MM.1S (cell line): ENCODE results near the gene ADAMTSL1.

ENCODE experiments used
- DNase-seq: peaks from one replicate; pipeline ENCODE4 v3.0.0-alpha.2; 2015
- H2AFZ ChIP-seq: fragments of 300-600 bp; sonication (generic); 2 replicates; pipeline ENCODE4 v1.6.0; 2016; ENCODE audit warnings: antibody characterized with exemption, low read length
- H3F3A ChIP-seq: fragments of 300-600 bp; sonication (generic); 2 replicates; pipeline ENCODE4 v1.6.1; 2016; ENCODE audit warnings: mild to moderate bottlenecking, antibody characterized with exemption, low read length, moderate library complexity, mixed read lengths; ENCODE audit not compliant: insufficient read depth
- H3K27ac ChIP-seq: fragments of 300-600 bp; sonication (generic); 2 replicates; pipeline ENCODE4 v1.5.1; 2016; ENCODE audit warnings: mild to moderate bottlenecking, low read length
- H3K27me3 ChIP-seq: fragments of 300-600 bp; sonication (generic); replicated peaks from 2 replicates; pipeline ENCODE4 v1.6.0; 2016; ENCODE audit warnings: low read length; ENCODE audit not compliant: insufficient read depth
- H3K36me3 ChIP-seq: fragments of 300-600 bp; sonication (generic); replicated peaks from 2 replicates; pipeline ENCODE4 v1.6.1; 2016; ENCODE audit warnings: mild to moderate bottlenecking, low read length, mixed read lengths; ENCODE audit not compliant: insufficient read depth
- H3K4me1 ChIP-seq: fragments of 300-600 bp; sonication (generic); 2 replicates; pipeline ENCODE4 v1.6.1; 2016; ENCODE audit warnings: low read length, mixed read lengths
- H3K4me2 ChIP-seq: fragments of 300-600 bp; sonication (generic); 2 replicates; pipeline ENCODE4 v1.6.0; 2016; ENCODE audit warnings: low read depth, low read length
- H3K4me3 ChIP-seq: fragments of 300-600 bp; sonication (generic); 2 replicates; pipeline ENCODE4 v1.5.1; 2016; ENCODE audit warnings: low read length, mixed read lengths
- H3K79me2 ChIP-seq: fragments of 300-600 bp; sonication (generic); 2 replicates; pipeline ENCODE4 v1.6.1; 2016; ENCODE audit warnings: mixed run types, low read length, mixed read lengths
- H3K9ac ChIP-seq: fragments of 300-600 bp; sonication (generic); 2 replicates; pipeline ENCODE4 v1.6.1; 2016; ENCODE audit warnings: low read length, mixed read lengths
- H3K9me2 ChIP-seq: fragments of 300-600 bp; sonication (generic); replicated peaks from 2 replicates; pipeline ENCODE4 v1.6.1; 2016; ENCODE audit warnings: mild to moderate bottlenecking, low read length, mixed read lengths; ENCODE audit not compliant: insufficient read depth
- H3K9me3 ChIP-seq: fragments of 300-600 bp; sonication (generic); replicated peaks from 2 replicates; pipeline ENCODE4 v1.6.1; 2016; ENCODE audit warnings: mild to moderate bottlenecking, low read length, mixed read lengths; ENCODE audit not compliant: insufficient read depth
- H4K20me1 ChIP-seq: fragments of 300-600 bp; sonication (generic); 2 replicates; pipeline ENCODE4 v1.6.1; 2016; ENCODE audit warnings: mild to moderate bottlenecking, low read length, moderate library complexity, mixed read lengths; ENCODE audit not compliant: insufficient read depth
- EZH2 ChIP-seq: fragments of 300-600 bp; sonication (generic); optimal IDR thresholded peaks from 2 replicates; pipeline ENCODE3; 2017; ENCODE audit warnings: low read depth, mild to moderate bottlenecking, antibody characterized with exemption, low read length, mixed read lengths
- EZH2phosphoT487 ChIP-seq: fragments of 300-600 bp; sonication (generic); IDR thresholded peaks from 2 replicates; pipeline ENCODE4 v1.6.1; 2018; ENCODE audit warnings: antibody characterized with exemption, low read length
- TF ChIP-seq, protein P1 (sequence below): fragments of 300-600 bp; sonication (generic); IDR thresholded peaks from 2 replicates; pipeline ENCODE4 v1.5.1; 2016; ENCODE audit warnings: antibody characterized with exemption, low read length, mixed read lengths

Gene ADAMTSL1

DNA sequence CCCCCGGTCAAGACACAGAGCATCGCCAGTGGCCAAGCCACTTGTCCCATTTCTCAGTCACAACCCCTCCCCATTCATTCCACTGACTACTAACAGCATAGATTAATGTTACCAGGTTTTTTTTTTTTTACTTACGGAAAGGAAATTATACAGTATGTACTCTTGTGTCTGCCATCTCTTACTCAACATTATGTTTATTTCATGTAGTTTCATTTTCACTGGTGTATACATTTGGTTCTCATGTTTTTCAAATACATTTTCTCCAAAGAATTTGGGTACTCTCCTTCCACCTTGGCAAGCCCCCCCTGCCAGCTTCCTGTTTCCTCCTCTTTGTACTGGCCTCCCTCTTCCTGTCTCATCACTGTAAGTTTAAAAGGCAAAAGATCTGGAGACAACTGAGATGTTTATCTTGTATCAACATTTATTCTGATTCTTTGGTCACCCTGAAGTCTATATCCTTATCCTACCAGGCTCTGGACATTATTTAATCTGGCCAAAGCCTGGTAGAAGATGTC lies 351.8 kb downstream of the ADAMTSL1 start:
- Histone ChIP-seq H3K79me2 (no peaks in the 10 kb centered on the region), H3K27me3 (no peaks in the 10 kb centered on the region), H3K27ac (no peak overlapping the region), H3K9ac (no peak overlapping the region), H3K4me2 (no peak overlapping the region), H4K20me1 (no peaks in the 10 kb centered on the region), H3F3A (no peaks in the 10 kb centered on the region), H3K9me2 (no peaks in the 10 kb centered on the region), H2AFZ (no peak overlapping the region), H3K36me3 (no peaks in the 10 kb centered on the region), H3K4me3 (no peak overlapping the region), H3K4me1 (no peaks in the 10 kb centered on the region), H3K9me3 (no peaks in the 10 kb centered on the region)
- DNase-seq: no peak
- no peak for TF ChIP-seq EZH2
- TF ChIP-seq, protein P1, sequence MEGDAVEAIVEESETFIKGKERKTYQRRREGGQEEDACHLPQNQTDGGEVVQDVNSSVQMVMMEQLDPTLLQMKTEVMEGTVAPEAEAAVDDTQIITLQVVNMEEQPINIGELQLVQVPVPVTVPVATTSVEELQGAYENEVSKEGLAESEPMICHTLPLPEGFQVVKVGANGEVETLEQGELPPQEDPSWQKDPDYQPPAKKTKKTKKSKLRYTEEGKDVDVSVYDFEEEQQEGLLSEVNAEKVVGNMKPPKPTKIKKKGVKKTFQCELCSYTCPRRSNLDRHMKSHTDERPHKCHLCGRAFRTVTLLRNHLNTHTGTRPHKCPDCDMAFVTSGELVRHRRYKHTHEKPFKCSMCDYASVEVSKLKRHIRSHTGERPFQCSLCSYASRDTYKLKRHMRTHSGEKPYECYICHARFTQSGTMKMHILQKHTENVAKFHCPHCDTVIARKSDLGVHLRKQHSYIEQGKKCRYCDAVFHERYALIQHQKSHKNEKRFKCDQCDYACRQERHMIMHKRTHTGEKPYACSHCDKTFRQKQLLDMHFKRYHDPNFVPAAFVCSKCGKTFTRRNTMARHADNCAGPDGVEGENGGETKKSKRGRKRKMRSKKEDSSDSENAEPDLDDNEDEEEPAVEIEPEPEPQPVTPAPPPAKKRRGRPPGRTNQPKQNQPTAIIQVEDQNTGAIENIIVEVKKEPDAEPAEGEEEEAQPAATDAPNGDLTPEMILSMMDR: no peak
- no peak for TF ChIP-seq EZH2phosphoT487

- Histone ChIP-seq H3K27ac (no peak overlapping the region), H4K20me1 (no peaks in the 10 kb centered on the region), H3K9me2 (no peaks in the 10 kb centered on the region), H3K4me1 (no peaks in the 10 kb centered on the region), H3K9ac (no peak overlapping the region), H3K79me2 (no peaks in the 10 kb centered on the region), H3K27me3 (no peaks in the 10 kb centered on the region), H3K4me3 (no peak overlapping the region), H3K9me3 (no peaks in the 10 kb centered on the region), H2AFZ (no peak overlapping the region), H3K4me2 (no peak overlapping the region), H3K36me3 (no peaks in the 10 kb centered on the region), H3F3A (no peaks in the 10 kb centered on the region)
- TF ChIP-seq EZH2: no peak
- TF ChIP-seq, protein P1: no peak
- no peak for DNase-seq
Measured at GRCh38 chr9:18826248-18826647, 352.3 kb downstream of the ADAMTSL1 start.

DNA sequence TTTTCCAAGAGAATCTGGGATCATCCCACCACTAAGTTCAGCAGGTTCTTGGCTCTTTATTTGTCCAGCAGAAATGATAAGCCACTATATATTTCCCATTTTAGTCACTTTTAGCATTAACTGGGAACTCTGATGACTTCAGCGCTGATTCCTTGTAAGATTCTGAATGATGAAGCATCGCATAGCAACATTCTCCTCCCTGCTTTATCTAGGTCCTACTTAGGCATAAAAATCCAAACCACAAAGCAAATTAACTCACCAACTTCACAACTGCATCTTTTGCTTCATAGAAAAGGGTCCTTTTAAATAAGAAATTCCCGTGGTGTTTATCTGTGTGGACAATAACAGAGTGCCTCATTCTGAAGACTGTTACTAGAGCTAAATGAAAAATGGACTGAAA lies 355.1 kb downstream of the ADAMTSL1 start:
- DNase-seq: no peak
- Histone ChIP-seq H3K9me3 (no peaks in the 10 kb centered on the region), H3K9ac (no peak overlapping the region), H3K27me3 (no peaks in the 10 kb centered on the region), H3F3A (no peaks in the 10 kb centered on the region), H3K27ac (no peak overlapping the region), H3K4me2 (no peak overlapping the region), H2AFZ (no peak overlapping the region), H3K36me3 (no peaks in the 10 kb centered on the region), H3K4me3 (no peak overlapping the region), H4K20me1 (no peaks in the 10 kb centered on the region), H3K9me2 (no peaks in the 10 kb centered on the region), H3K79me2 (no peaks in the 10 kb centered on the region), H3K4me1 (no peaks in the 10 kb centered on the region)
- TF ChIP-seq EZH2 (no peak), EZH2phosphoT487 (no peak)
- TF ChIP-seq, protein P1: no peak
